Measurements from ENCODE around the gene AGAP1. TPM values are rescaled to one million over a fixed set of nuclear protein-coding genes. Genes with fewer than 3 reads are reported as not detected.

AGAP1 gene
- total RNA-seq, 6 experiments from 2014 or later, result 14.1 to 16.0 (median 15.1) TPM

DNA sequence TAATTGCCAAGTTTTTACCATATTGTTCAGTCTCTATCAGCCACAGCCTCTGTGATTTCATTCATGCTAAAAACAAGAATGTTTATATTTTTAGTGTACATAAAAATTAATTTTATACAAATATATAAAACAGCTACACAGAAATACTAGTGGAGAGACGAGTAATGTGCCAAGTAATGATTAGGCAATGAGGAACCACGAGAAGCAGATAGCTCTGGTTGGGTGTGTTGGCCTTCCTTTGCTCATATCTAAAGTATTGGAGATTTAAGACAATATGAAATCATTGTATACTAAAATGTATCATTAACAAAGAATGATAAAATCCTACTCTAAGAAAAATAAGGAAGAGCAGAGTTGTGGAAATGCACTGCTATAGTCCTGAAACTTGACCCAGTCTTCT is 326.7 kb downstream of the AGAP1 start:
- no peaks in the 10 kb centered on the region for H3K27me3 Mint-ChIP-seq (ENCODE audit: insufficient read depth)
- H3K27ac Mint-ChIP-seq, result no peak overlapping the region
- no peak for DNase-seq
- no peak for TF ChIP-seq CTCF (IDR thresholded peaks at IDR 0.05)
- no peak overlapping the region for H3K4me3 Mint-ChIP-seq
- H3K36me3 Mint-ChIP-seq (ENCODE audit: low read depth), result peaks cover 7% of the 10 kb centered on the region
- no peaks in the 10 kb centered on the region for H3K9me3 Mint-ChIP-seq
- no peaks in the 10 kb centered on the region for H3K4me1 Mint-ChIP-seq (ENCODE audit: low read depth)

- no peak for DNase-seq
- Mint-ChIP-seq H3K27ac (no peak overlapping the region), H3K36me3 (ENCODE audit: low read depth) (peaks cover 7% of the 10 kb centered on the region), H3K27me3 (ENCODE audit: insufficient read depth) (no peaks in the 10 kb centered on the region), H3K4me1 (ENCODE audit: low read depth) (no peaks in the 10 kb centered on the region), H3K9me3 (no peaks in the 10 kb centered on the region), H3K4me3 (no peak overlapping the region)
- TF ChIP-seq CTCF (IDR thresholded peaks at IDR 0.05), result no peak
Observed at GRCh38 chr2:235824331-235824730, 330.5 kb downstream of the AGAP1 start.

GRCh38 chr2:235825946-235826345 is 332.1 kb downstream of the AGAP1 start:
- no peak for TF ChIP-seq CTCF (IDR thresholded peaks at IDR 0.05)
- Mint-ChIP-seq H3K4me1 (ENCODE audit: low read depth) (no peaks in the 10 kb centered on the region), H3K27me3 (ENCODE audit: insufficient read depth) (no peaks in the 10 kb centered on the region)

DNA sequence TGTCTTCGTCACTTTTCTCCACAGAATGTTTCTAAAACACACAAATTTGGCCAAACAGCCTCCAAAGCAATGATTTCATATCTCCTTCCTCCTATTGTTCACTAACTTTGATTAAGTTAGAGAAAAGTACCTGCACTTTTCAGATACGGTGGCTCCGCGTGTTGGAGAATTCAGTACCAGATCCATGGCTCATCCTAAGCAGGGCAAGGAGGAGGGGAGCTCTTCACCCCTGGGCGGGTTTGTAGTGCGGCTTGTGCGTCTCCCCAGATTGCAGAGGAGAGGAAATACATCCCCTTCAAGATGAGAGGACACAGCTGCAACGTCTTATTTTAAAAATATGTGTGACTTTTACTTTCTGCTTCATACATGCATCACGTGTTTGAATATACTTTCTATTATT is 333.0 kb downstream of the AGAP1 start:
- TF ChIP-seq CTCF (IDR thresholded peaks at IDR 0.05), result no peak
- Mint-ChIP-seq H3K4me1 (ENCODE audit: low read depth) (no peaks in the 10 kb centered on the region), H3K4me3 (no peak overlapping the region), H3K36me3 (ENCODE audit: low read depth) (peaks cover 7% of the 10 kb centered on the region), H3K27me3 (ENCODE audit: insufficient read depth) (no peaks in the 10 kb centered on the region), H3K9me3 (no peaks in the 10 kb centered on the region), H3K27ac (no peak overlapping the region)
- no peak for DNase-seq

More at GRCh38 chr2:235825946-235826345, 332.1 kb downstream of the AGAP1 start:
- no peak overlapping the region for H3K27ac Mint-ChIP-seq
- no peak overlapping the region for H3K4me3 Mint-ChIP-seq
- no peak for DNase-seq
- no peaks in the 10 kb centered on the region for H3K9me3 Mint-ChIP-seq
- H3K36me3 Mint-ChIP-seq (ENCODE audit: low read depth), result peaks cover 7% of the 10 kb centered on the region

GRCh38 chr2:235827585-235827992 is 333.7 kb downstream of the AGAP1 start:
- H3K27me3 Mint-ChIP-seq (ENCODE audit: insufficient read depth), result no peaks in the 10 kb centered on the region
- H3K4me1 Mint-ChIP-seq (ENCODE audit: low read depth), result no peaks in the 10 kb centered on the region
- no peak for DNase-seq
- H3K4me3 Mint-ChIP-seq, result no peak overlapping the region
- no peak overlapping the region for H3K27ac Mint-ChIP-seq
- no peaks in the 10 kb centered on the region for H3K9me3 Mint-ChIP-seq
- no peaks in the 10 kb centered on the region; the same call in 1 of the 2 replicates for H3K36me3 Mint-ChIP-seq (ENCODE audit: low read depth)
- TF ChIP-seq CTCF (IDR thresholded peaks at IDR 0.05), result no peak

GRCh38 chr2:235829726-235830125 is 335.9 kb downstream of the AGAP1 start:
- no peak for TF ChIP-seq CTCF (IDR thresholded peaks at IDR 0.05)
- no peak for DNase-seq
- no peak overlapping the region for H3K27ac Mint-ChIP-seq
- no peaks in the 10 kb centered on the region for H3K36me3 Mint-ChIP-seq (ENCODE audit: low read depth)
- H3K9me3 Mint-ChIP-seq, result no peaks in the 10 kb centered on the region
- H3K4me3 Mint-ChIP-seq, result no peak overlapping the region
- no peaks in the 10 kb centered on the region for H3K27me3 Mint-ChIP-seq (ENCODE audit: insufficient read depth)
- no peaks in the 10 kb centered on the region for H3K4me1 Mint-ChIP-seq (ENCODE audit: low read depth)

All from HFFc6 (cell line).